SK-N-SH (cell line): ENCODE results near the gene ADRA2A. TPM values are rescaled to one million over a fixed set of nuclear protein-coding genes. Genes with fewer than 3 reads are reported as not detected.
A peak's percentile ranks its signal among the peaks of the same experiment; 100 is the strongest.

Experiments used
- CTCF ChIA-PET: fragments of 300-600, 350-600 bp; formaldehyde crosslinking; extraction: SDS; loops from one replicate; lab custom pipeline; 2021; lab: Yijun Ruan, JAX
- POLR2A ChIA-PET: fragments of 350-600 bp; sonication (Branson Sonifier 250); formaldehyde crosslinking; extraction: SDS; loops from one replicate; lab custom pipeline; 2020; ENCODE audit warnings: antibody characterized with exemption, inconsistent platforms; lab: Yijun Ruan, JAX
- DNase-seq: peaks from one replicate; pipeline ENCODE4 v3.0.0; 2012
- H2AFZ ChIP-seq: fragments of 200-600 bp; sonication (generic); 2 replicates; pipeline ENCODE4 v1.8.1; 2016; ENCODE audit warnings: antibody characterized with exemption, mild to moderate bottlenecking, low read depth
- H3F3A ChIP-seq: fragments of 200-600 bp; sonication (generic); replicated peaks from 2 replicates; pipeline ENCODE3; 2016; ENCODE audit warnings: antibody characterized with exemption, mild to moderate bottlenecking; ENCODE audit not compliant: insufficient read depth
- H3K27ac ChIP-seq, 2 experiments: fragments of 200-500 bp in 1 of 2; fragments of 200-600 bp in 1 of 2; sonication (Bioruptor generic) in 1 of 2; sonication (generic), shearing (Covaris generic) in 1 of 2; 2 replicates each; pipeline versions ENCODE4 v1.5.1 to v1.6.1; 2014 to 2016; ENCODE audit warnings: low read depth in 2 of 2, inconsistent platforms in 1 of 2, low read length in 1 of 2, mild to moderate bottlenecking in 1 of 2, mixed read lengths in 1 of 2
- H3K27me3 ChIP-seq: fragments of 200-600 bp; sonication (generic), shearing (Covaris generic); 2 replicates; pipeline ENCODE4 v1.6.1; 2016; ENCODE audit warnings: mixed run types; ENCODE audit not compliant: insufficient read depth
- H3K36me3 ChIP-seq, 2 experiments: fragments of 200-500 bp in 1 of 2; fragments of 200-600 bp in 1 of 2; sonication (Bioruptor generic) in 1 of 2; sonication (generic) in 1 of 2; replicated peaks in 1 of 2; 2 replicates each; pipeline versions ENCODE3 to v1.5.1; 2014 to 2016; ENCODE audit warnings: low read length in 1 of 2, mild to moderate bottlenecking in 1 of 2; ENCODE audit not compliant: insufficient read depth in 2 of 2, control insufficient read depth in 1 of 2
- H3K4me1 ChIP-seq, 2 experiments: fragments of 200-500 bp in 1 of 2; fragments of 200-600 bp in 1 of 2; sonication (Bioruptor generic) in 1 of 2; sonication (generic), shearing (Covaris generic) in 1 of 2; 2 replicates each; pipeline versions ENCODE4 v1.5.1 to v1.6.1; 2014 to 2016; ENCODE audit warnings: low read depth in 1 of 2, low read length in 1 of 2, mixed run types in 1 of 2; ENCODE audit not compliant: insufficient read depth in 2 of 2, control insufficient read depth in 1 of 2
- H3K4me2 ChIP-seq: fragments of 200-600 bp; sonication (generic), shearing (Covaris generic); 2 replicates; pipeline ENCODE4 v1.6.1; 2017; ENCODE audit warnings: mixed run types
- H3K4me3 ChIP-seq, 2 experiments: fragments of 200-500 bp in 1 of 2; fragments of 200-600 bp in 1 of 2; sonication (Bioruptor generic) in 1 of 2; sonication (generic), shearing (Covaris generic) in 1 of 2; 2 replicates each; pipeline versions ENCODE4 v1.5.1 to v1.8.1; 2014 to 2016; ENCODE audit warnings: low read depth in 2 of 2, inconsistent platforms in 1 of 2, low read length in 1 of 2, mild to moderate bottlenecking in 1 of 2, mixed read lengths in 1 of 2, moderate library complexity in 1 of 2
- H3K79me2 ChIP-seq: fragments of 200-600 bp; sonication (generic); 2 replicates; pipeline ENCODE4 v1.8.1; 2017; ENCODE audit warnings: mild to moderate bottlenecking; ENCODE audit not compliant: insufficient read depth
- H3K9ac ChIP-seq: fragments of 200-600 bp; sonication (generic); 2 replicates; pipeline ENCODE4 v1.6.1; 2017; ENCODE audit warnings: mixed run types
- H3K9me2 ChIP-seq: fragments of 200-600 bp; sonication (generic); 2 replicates; pipeline ENCODE4 v1.6.1; 2017; ENCODE audit warnings: mixed run types
- H3K9me3 ChIP-seq: fragments of 200-600 bp; sonication (generic); 2 replicates; pipeline ENCODE4 v1.6.1; 2017; ENCODE audit warnings: mixed run types, mild to moderate bottlenecking, moderate library complexity
- H4K20me1 ChIP-seq: fragments of 200-600 bp; sonication (generic); 2 replicates; pipeline ENCODE4 v1.6.1; 2017; ENCODE audit warnings: mild to moderate bottlenecking, mixed run types; ENCODE audit not compliant: insufficient read depth
- FOXJ3 ChIP-seq: sonication (generic); formaldehyde crosslinking; IDR thresholded peaks from 2 replicates; pipeline ENCODE4 v1.5.1; 2020; ENCODE audit warnings: mild to moderate bottlenecking, missing genetic modification reagents
- GATA2 ChIP-seq: sonication (generic); formaldehyde crosslinking; IDR thresholded peaks from 2 replicates; pipeline ENCODE4 v1.5.0; 2020; ENCODE audit warnings: mild to moderate bottlenecking, missing genetic modification reagents
- IRF3 ChIP-seq: fragments of 150-350 bp; IDR thresholded peaks from 2 replicates; pipeline ENCODE4 v1.6.1; 2016; ENCODE audit warnings: mild to moderate bottlenecking, low read depth, low read length
- MAX ChIP-seq: IDR thresholded peaks from 2 replicates; pipeline ENCODE4 v1.4.0; 2012; ENCODE audit warnings: low read depth
- MEF2A ChIP-seq: IDR thresholded peaks from 2 replicates; pipeline ENCODE4 v1.4.0; 2012; ENCODE audit warnings: low read depth, borderline replicate concordance
- RCOR1 ChIP-seq: fragments of 150-350 bp; IDR thresholded peaks from 2 replicates; pipeline ENCODE4 v1.6.1; 2017; ENCODE audit warnings: antibody characterized with exemption, low read length
- RXRA ChIP-seq: IDR thresholded peaks from 2 replicates; pipeline ENCODE4 v1.4.0; 2012; ENCODE audit warnings: low read depth, mild to moderate bottlenecking, borderline replicate concordance
- SIN3A ChIP-seq: IDR thresholded peaks from 2 replicates; pipeline ENCODE4 v1.6.1; 2012; ENCODE audit warnings: low read depth, mild to moderate bottlenecking, low read length, moderate library complexity, borderline replicate concordance
- WGBS: methylation state at CpG from one replicate; pipeline ENCODE4 v1.1.6; 2017; ENCODE audit warnings: low lambda C conversion rate; 5-methylcytosine and 5-hydroxymethylcytosine counted together
- polyA plus RNA-seq, 3 experiments: library from polyadenylated mRNA; depleted of rRNA; stranded (reverse); fragments of >200 nt; gene quantifications; 2 replicates each; pipeline ENCODE4 v1.2.3, GENCODE V29; 2012

Gene ADRA2A
- polyA plus RNA-seq, 1 of the 3 experiments (the other 2 are of a cell fraction): 0.02 TPM

- Histone ChIP-seq H3K36me3 (no peaks in the 10 kb centered on the region), H3K9ac (no peak overlapping the region), H3K9me2 (no peaks in the 10 kb centered on the region), H3K79me2 (no peaks in the 10 kb centered on the region), H3K4me2 (peak overlapping the region; percentile 94), H4K20me1 (no peaks in the 10 kb centered on the region), H3K27ac (no peak overlapping the region), H3K4me1 (peaks cover 0 to 18% of the 10 kb centered on the region in 2 experiments; a peak in 1 of 4 replicates), H3F3A (no peaks in the 10 kb centered on the region), H2AFZ (no peak overlapping the region), H3K4me3 (peak overlapping the region in 1 of 2 experiments; percentile 48; a peak in 2 of 4 replicates), H3K9me3 (no peaks in the 10 kb centered on the region), H3K27me3 (peaks cover 42% of the 10 kb centered on the region)
- POLR2A ChIA-PET: no interaction called here
- peak; percentile 77 for DNase-seq
- TF ChIP-seq MAX: no peak
- CTCF ChIA-PET: interaction anchor here (0.7 to 4.1 kb wide), 20 partner anchors 12 to 1060 kb away, joined by 3 to 73 read pairs (median 10); no protein-coding TSS in a partner anchor
- WGBS: 51% methylated on average over 37 of the region's 78 CpGs
Observed at GRCh38 chr10:111077785-111078504, 1.1 kb downstream of the ADRA2A start.

- peaks cover 37% of the 10 kb centered on the region for H3K27me3 ChIP-seq
Observed at GRCh38 chr10:111078505-111079185, 1.8 kb downstream of the ADRA2A start.

GRCh38 chr10:111079241-111079760 lies 2.5 kb downstream of the ADRA2A start:
- ChIA-PET CTCF (interaction anchor here (0.8 to 1.7 kb wide), 3 partner anchors 9 to 525 kb away, joined by 3 to 6 read pairs (median 4); no protein-coding TSS in a partner anchor), POLR2A (no interaction called here)
- Histone ChIP-seq H3K9ac (no peak overlapping the region), H3K4me1 (peaks cover 0 to 18% of the 10 kb centered on the region in 2 experiments; a peak in 1 of 4 replicates), H3F3A (no peaks in the 10 kb centered on the region), H4K20me1 (no peaks in the 10 kb centered on the region), H2AFZ (no peak overlapping the region), H3K79me2 (no peaks in the 10 kb centered on the region), H3K27ac (no peak overlapping the region), H3K9me3 (no peaks in the 10 kb centered on the region), H3K9me2 (no peaks in the 10 kb centered on the region), H3K36me3 (no peaks in the 10 kb centered on the region), H3K4me3 (no peak overlapping the region), H3K27me3 (peaks cover 30% of the 10 kb centered on the region), H3K4me2 (no peak overlapping the region)
- DNase-seq: no peak
- WGBS: 92% methylated on average over 28 of the region's 28 CpGs
- TF ChIP-seq MEF2A (no peak), SIN3A (no peak), FOXJ3 (CRISPR knock-in tag) (no peak)

More at GRCh38 chr10:111078505-111079185, 1.8 kb downstream of the ADRA2A start:
- Histone ChIP-seq H3K79me2 (no peaks in the 10 kb centered on the region), H3K36me3 (no peaks in the 10 kb centered on the region), H3F3A (no peaks in the 10 kb centered on the region), H3K9ac (no peak overlapping the region), H3K4me1 (peaks cover 0 to 18% of the 10 kb centered on the region in 2 experiments; a peak in 1 of 4 replicates), H4K20me1 (no peaks in the 10 kb centered on the region), H3K9me3 (no peaks in the 10 kb centered on the region), H3K27ac (no peak overlapping the region), H3K4me3 (no peak overlapping the region; a peak in 1 of 4 replicates), H3K9me2 (no peaks in the 10 kb centered on the region), H2AFZ (no peak overlapping the region), H3K4me2 (no peak overlapping the region)
- WGBS: 83% methylated on average over 102 of the region's 104 CpGs
- TF ChIP-seq FOXJ3 (CRISPR knock-in tag) (no peak), GATA2 (CRISPR knock-in tag) (no peak), RCOR1 (no peak), RXRA (no peak), IRF3 (no peak)
- POLR2A ChIA-PET: no interaction called here
- no peak for DNase-seq
- CTCF ChIA-PET: interaction anchor here (1.7 to 4.1 kb wide), 4 partner anchors 188 to 1060 kb away, joined by 4 to 73 read pairs (median 27); no protein-coding TSS in a partner anchor
